GM12874 (cell line): Measurements from ENCODE around the gene TMEM154.

Experiments used
- CTCF ChIP-seq: IDR thresholded peaks from 2 replicates; pipeline ENCODE4 v1.5.1; 2011; ENCODE audit warnings: low read depth, mild to moderate bottlenecking, control low read depth, low read length, moderate library complexity; ENCODE audit not compliant: insufficient read depth

The TMEM154 gene

GRCh38 chr4:152693871-152694270 is 14.1 kb upstream of the TMEM154 start:
- TF ChIP-seq CTCF = no peak

- no peak for TF ChIP-seq CTCF
Measured at GRCh38 chr4:152691761-152692160, 12.0 kb upstream of the TMEM154 start.

GRCh38 chr4:152690706-152691651 is 11.2 kb upstream of the TMEM154 start:
- no peak for TF ChIP-seq CTCF

GRCh38 chr4:152689615-152690501 is 10.1 kb upstream of the TMEM154 start:
- TF ChIP-seq CTCF = no peak

GRCh38 chr4:152687974-152688599 is 8.3 kb upstream of the TMEM154 start:
- no peak for TF ChIP-seq CTCF

GRCh38 chr4:152686452-152687013 is 6.7 kb upstream of the TMEM154 start:
- TF ChIP-seq CTCF = no peak
